Smooth muscle cell (in vitro differentiated cells): Measurements from ENCODE around the gene PHLDB2. TPM values are rescaled to one million over a fixed set of nuclear protein-coding genes. Genes with fewer than 3 reads are reported as not detected.

Source experiments
- DNase-seq: peaks from one replicate; lab custom pipeline; 2025; ENCODE audit not compliant: unreplicated experiment; lab: John Stamatoyannopoulos, UW
- H2AFZ ChIP-seq: fragments of 200-600 bp; sonication (generic); 2 replicates; pipeline ENCODE4 v1.6.0; 2016; ENCODE audit warnings: antibody characterized with exemption, low read depth, mild to moderate bottlenecking
- H3F3A ChIP-seq: fragments of 200-600 bp; sonication (generic); 2 replicates; pipeline ENCODE4 v1.6.0; 2017; ENCODE audit warnings: antibody characterized with exemption, low read depth
- H3K27ac ChIP-seq: fragments of 200-600 bp; sonication (generic); 2 replicates; pipeline ENCODE4 v1.5.1; 2016; ENCODE audit warnings: low read depth, mild to moderate bottlenecking
- H3K27me3 ChIP-seq: fragments of 200-600 bp; sonication (generic); 2 replicates; pipeline ENCODE4 v1.6.1; 2016; ENCODE audit warnings: low read depth, mild to moderate bottlenecking
- H3K36me3 ChIP-seq: fragments of 200-600 bp; sonication (generic); 2 replicates; pipeline ENCODE4 v1.5.1; 2016; ENCODE audit warnings: low read depth
- H3K4me1 ChIP-seq: fragments of 200-600 bp; sonication (generic); 2 replicates; pipeline ENCODE4 v1.5.1; 2016; ENCODE audit warnings: low read depth
- H3K4me2 ChIP-seq: fragments of 200-600 bp; sonication (generic); 2 replicates; pipeline ENCODE4 v1.6.0; 2016; ENCODE audit warnings: mild to moderate bottlenecking
- H3K4me3 ChIP-seq: fragments of 200-600 bp; sonication (generic); 2 replicates; pipeline ENCODE4 v1.5.1; 2016; ENCODE audit warnings: mild to moderate bottlenecking
- H3K79me2 ChIP-seq: fragments of 200-600 bp; sonication (generic); 2 replicates; pipeline ENCODE4 v1.6.0; 2016; ENCODE audit warnings: low read depth, mild to moderate bottlenecking
- H3K9ac ChIP-seq: fragments of 200-600 bp; sonication (generic); 2 replicates; pipeline ENCODE4 v1.6.0; 2016; ENCODE audit warnings: low read depth
- H3K9me3 ChIP-seq: fragments of 200-600 bp; sonication (generic); replicated peaks from 2 replicates; pipeline ENCODE4 v1.5.1; 2016; ENCODE audit warnings: low read depth
- H4K20me1 ChIP-seq: fragments of 200-600 bp; sonication (generic); 2 replicates; pipeline ENCODE4 v1.6.0; 2016; ENCODE audit warnings: low read depth
- CTCF ChIP-seq: fragments of 200-600 bp; sonication (generic); IDR thresholded peaks from 2 replicates; pipeline ENCODE4 v1.5.1; 2017; ENCODE audit warnings: borderline replicate concordance, mild to moderate bottlenecking, antibody characterized with exemption; ENCODE audit not compliant: insufficient read depth, poor library complexity, severe bottlenecking
- WGBS: methylation state at CpG from one replicate; pipeline ENCODE4 v1.1.7; 2016; ENCODE audit warnings: low lambda C conversion rate; 5-methylcytosine and 5-hydroxymethylcytosine counted together
- polyA plus RNA-seq: library from polyadenylated mRNA; unstranded; fragments of >200 nt; fragmentation: Nextera tagmentation; extraction: Ambion mirVana; gene quantifications from 2 replicates; pipeline ENCODE4 v1.2.1, GENCODE V29; 2016
- total RNA-seq: library from RNA; depleted of rRNA; stranded (reverse); fragments of >200 nt; gene quantifications from 2 replicates; pipeline ENCODE4 v1.2.3, GENCODE V29; 2014

PHLDB2 gene
- total and polyA plus RNA-seq, 2 experiments from 2014 or later: 40.5 to 79.7 TPM

- Histone ChIP-seq H4K20me1 (peaks cover 60% of the 10 kb centered on the region), H3K4me3 (no peak overlapping the region), H3F3A (peaks cover 12% of the 10 kb centered on the region), H3K36me3 (no peaks in the 10 kb centered on the region), H3K4me2 (no peak overlapping the region), H3K9ac (no peak overlapping the region), H3K27me3 (no peaks in the 10 kb centered on the region), H3K27ac (peak overlapping the region; percentile 63), H3K9me3 (no peaks in the 10 kb centered on the region), H2AFZ (no peak overlapping the region), H3K4me1 (peaks cover 54% of the 10 kb centered on the region), H3K79me2 (peaks cover 99% of the 10 kb centered on the region)
- no peak for DNase-seq
- no peak for TF ChIP-seq CTCF
- WGBS: 96% methylated on average over 2 of the region's 2 CpGs
These were observed 13.9 kb downstream of the PHLDB2 start for GRCh38 chr3:111872979-111873378.

DNA sequence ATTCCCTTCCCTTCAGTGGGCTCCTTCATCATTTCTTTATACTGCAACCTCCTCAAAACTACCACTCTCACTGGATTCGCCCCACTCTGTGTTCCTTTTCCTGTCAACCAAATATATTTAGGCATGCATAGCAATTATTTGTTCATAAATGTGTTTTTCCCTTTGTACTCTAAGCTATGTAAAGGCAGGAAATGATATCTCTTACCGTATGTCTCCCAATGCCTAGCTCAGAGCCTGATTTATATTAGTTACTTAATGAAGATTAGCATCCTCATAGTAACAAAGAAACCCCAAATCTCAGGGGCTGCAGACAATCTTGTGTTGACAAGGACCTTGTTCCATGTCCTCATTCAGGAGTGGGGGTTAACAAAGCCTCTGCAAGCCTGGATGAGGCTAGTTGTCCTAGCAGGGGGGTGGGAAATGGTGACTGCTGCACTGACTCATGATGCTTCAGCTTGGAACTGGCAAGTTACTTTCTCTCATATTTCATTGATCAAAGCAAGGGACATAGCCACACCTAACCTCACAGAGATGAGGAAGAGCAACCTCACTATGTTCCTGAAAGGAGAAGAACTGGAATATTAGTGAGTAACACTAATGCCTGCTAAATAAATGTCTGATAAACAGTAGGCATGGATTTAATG is 15.2 kb downstream of the PHLDB2 start:
- WGBS: 62% methylated on average over 2 of the region's 2 CpGs
- H3K4me1 ChIP-seq: peaks cover 46% of the 10 kb centered on the region
- peaks cover 12% of the 10 kb centered on the region for H3F3A ChIP-seq
- H3K4me3 ChIP-seq: no peak overlapping the region
- no peak for DNase-seq
- H3K79me2 ChIP-seq: peaks cover 98% of the 10 kb centered on the region
- no peak for TF ChIP-seq CTCF
- peak overlapping the region; percentile 63 for H3K27ac ChIP-seq
- peaks cover 57% of the 10 kb centered on the region for H4K20me1 ChIP-seq
- peak overlapping the region; percentile 23 for H3K4me2 ChIP-seq
- H3K27me3 ChIP-seq: no peaks in the 10 kb centered on the region
- no peaks in the 10 kb centered on the region for H3K9me3 ChIP-seq
- no peak overlapping the region for H2AFZ ChIP-seq
- no peaks in the 10 kb centered on the region for H3K36me3 ChIP-seq
- H3K9ac ChIP-seq: no peak overlapping the region

DNA sequence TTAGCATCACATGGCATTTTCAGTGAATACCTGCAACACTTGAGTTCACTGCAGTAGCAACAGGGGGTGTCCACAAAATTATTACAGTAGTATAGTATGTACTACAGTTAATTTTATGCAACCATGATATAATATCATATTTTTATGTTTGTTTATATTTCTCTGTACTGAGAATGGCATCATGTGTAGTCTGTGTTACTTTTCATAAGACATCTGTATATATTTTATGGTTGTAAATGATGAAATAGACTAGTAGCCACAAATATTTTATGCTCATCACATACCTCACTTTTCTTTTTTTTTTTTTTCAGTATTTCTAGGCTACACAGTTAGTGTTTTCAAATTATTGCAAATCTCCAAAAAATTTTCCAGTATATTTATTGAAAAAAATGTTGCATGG is 22.4 kb downstream of the PHLDB2 start:
- no peak overlapping the region for H2AFZ ChIP-seq
- H3K9me3 ChIP-seq: peaks cover 5% of the 10 kb centered on the region
- TF ChIP-seq CTCF: no peak
- no peak overlapping the region for H3K27ac ChIP-seq
- H3K36me3 ChIP-seq: peaks cover 9% of the 10 kb centered on the region
- H3K27me3 ChIP-seq: no peaks in the 10 kb centered on the region
- H3K79me2 ChIP-seq: peaks cover 98% of the 10 kb centered on the region
- DNase-seq: no peak
- H3K4me3 ChIP-seq: no peak overlapping the region
- no peak overlapping the region for H3K4me2 ChIP-seq
- H4K20me1 ChIP-seq: peaks cover 50% of the 10 kb centered on the region
- H3K4me1 ChIP-seq: peaks cover 3% of the 10 kb centered on the region
- H3F3A ChIP-seq: peaks cover 5% of the 10 kb centered on the region
- no peak overlapping the region for H3K9ac ChIP-seq

DNA sequence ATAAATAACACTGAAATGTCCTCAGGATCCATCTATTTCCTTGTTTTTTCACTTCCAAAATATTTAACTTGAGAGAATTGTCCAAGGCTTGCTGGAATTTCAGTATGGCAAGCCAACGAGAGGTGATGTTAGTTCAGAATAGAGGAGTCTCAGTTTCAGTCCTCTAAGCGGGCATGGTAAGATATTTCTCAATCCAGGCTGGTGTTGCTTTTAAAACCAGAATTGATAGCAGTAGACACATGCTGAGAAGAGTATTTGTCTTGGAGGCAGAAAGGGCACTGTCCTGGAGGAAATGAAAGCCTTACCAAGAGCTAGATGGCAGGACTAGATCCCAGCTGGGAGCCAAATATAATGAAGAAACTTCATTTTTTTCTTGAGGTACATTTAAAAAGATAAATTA is 23.1 kb downstream of the PHLDB2 start:
- peaks cover 5% of the 10 kb centered on the region for H3K9me3 ChIP-seq
- 96% methylated on average over 2 of the region's 2 CpGs for WGBS
- H3K27me3 ChIP-seq: no peaks in the 10 kb centered on the region
- TF ChIP-seq CTCF: no peak
- H2AFZ ChIP-seq: no peak overlapping the region
- H3K4me3 ChIP-seq: no peak overlapping the region
- H3K9ac ChIP-seq: no peak overlapping the region
- no peak overlapping the region for H3K4me2 ChIP-seq
- no peak overlapping the region for H3K27ac ChIP-seq
- H4K20me1 ChIP-seq: peaks cover 54% of the 10 kb centered on the region
- H3K4me1 ChIP-seq: peaks cover 3% of the 10 kb centered on the region
- H3K79me2 ChIP-seq: peaks cover 99% of the 10 kb centered on the region
- H3F3A ChIP-seq: peaks cover 5% of the 10 kb centered on the region
- DNase-seq: no peak
- peaks cover 13% of the 10 kb centered on the region for H3K36me3 ChIP-seq
